Progenitor cell of endocrine pancreas (in vitro differentiated cells): ENCODE measurements around the gene C1orf167. TPM values are rescaled to one million over a fixed set of nuclear protein-coding genes. Genes with fewer than 3 reads are reported as not detected.

Experiments used
- DNase-seq: peaks from one replicate; pipeline ENCODE4 v3.0.0; 2021; ENCODE audit warnings: low spot score; ENCODE audit not compliant: unreplicated experiment
- H3K27ac Mint-ChIP-seq: 2 replicates; pipeline ENCODE4 v1.8.0; 2021; ENCODE audit warnings: mild to moderate bottlenecking, moderate library complexity, mixed read lengths
- H3K27me3 Mint-ChIP-seq: 2 replicates; pipeline ENCODE4 v1.8.0; 2021; ENCODE audit warnings: mixed read lengths
- H3K36me3 Mint-ChIP-seq: 2 replicates; pipeline ENCODE4 v1.8.0; 2022; ENCODE audit warnings: mixed read lengths; ENCODE audit not compliant: insufficient read depth
- H3K4me1 Mint-ChIP-seq: 2 replicates; pipeline ENCODE4 v1.8.0; 2021; ENCODE audit warnings: low read depth, mixed read lengths
- H3K4me3 Mint-ChIP-seq: 2 replicates; pipeline ENCODE4 v1.8.0; 2021; ENCODE audit warnings: low read depth, mild to moderate bottlenecking, moderate library complexity, mixed read lengths
- H3K9me3 Mint-ChIP-seq: 2 replicates; pipeline ENCODE4 v1.8.0; 2021; ENCODE audit warnings: low read depth, mixed read lengths
- total RNA-seq: library from RNA; stranded (reverse); gene quantifications from 2 replicates; pipeline ENCODE4 v1.2.1, GENCODE V29; 2021
- TF ChIP-seq, protein P1 (sequence below): fragments of 200-600 bp; sonication (generic); IDR thresholded peaks from one replicate; pipeline ENCODE4 v1.5.0; 2021; ENCODE audit warnings: antibody characterized with exemption, mild to moderate bottlenecking; ENCODE audit not compliant: unreplicated experiment

The C1orf167 gene
- total RNA-seq, 1 donor from 2014 or later, result not detected

DNA sequence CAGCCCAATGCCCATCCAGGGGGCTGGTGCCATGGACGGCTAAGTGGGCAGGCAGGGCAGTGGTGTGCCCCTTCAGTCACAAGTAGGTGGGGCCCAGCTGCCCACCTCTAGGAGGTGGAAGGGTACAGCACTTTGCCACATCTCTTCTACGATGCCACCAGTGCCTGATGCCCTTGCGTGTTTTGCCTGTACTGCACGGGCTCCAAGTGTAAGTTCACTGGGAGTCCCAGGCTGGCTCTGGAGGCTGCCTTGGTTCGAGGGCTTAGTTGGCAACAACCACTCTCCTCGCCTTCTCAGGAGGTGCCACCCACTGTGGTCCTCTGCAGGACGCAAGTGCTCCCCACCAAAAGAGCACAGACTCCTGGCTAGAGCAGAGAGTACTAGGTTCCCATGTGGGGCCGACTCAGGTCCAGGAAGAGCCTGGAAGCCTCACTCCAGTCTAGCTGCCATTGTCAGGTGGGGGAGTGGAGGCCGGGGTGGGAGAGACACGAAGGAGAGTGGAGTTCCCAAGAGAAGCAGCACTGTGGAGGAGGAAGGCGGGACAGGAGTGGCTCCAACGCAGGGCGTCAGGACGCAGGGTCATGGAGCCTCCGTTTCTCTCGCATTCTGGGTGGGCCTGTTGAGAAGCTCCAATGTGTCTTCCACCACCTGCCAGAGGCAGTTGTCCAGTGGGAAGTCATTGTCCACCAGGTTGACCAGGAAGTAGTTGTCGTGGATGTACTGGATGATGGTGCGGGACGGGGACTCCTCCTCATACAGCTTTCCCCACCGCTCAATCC, 28.3 kb downstream of the C1orf167 start:
- H3K4me3 Mint-ChIP-seq, result no peak overlapping the region
- no peak overlapping the region for H3K27ac Mint-ChIP-seq
- TF ChIP-seq, protein P1, sequence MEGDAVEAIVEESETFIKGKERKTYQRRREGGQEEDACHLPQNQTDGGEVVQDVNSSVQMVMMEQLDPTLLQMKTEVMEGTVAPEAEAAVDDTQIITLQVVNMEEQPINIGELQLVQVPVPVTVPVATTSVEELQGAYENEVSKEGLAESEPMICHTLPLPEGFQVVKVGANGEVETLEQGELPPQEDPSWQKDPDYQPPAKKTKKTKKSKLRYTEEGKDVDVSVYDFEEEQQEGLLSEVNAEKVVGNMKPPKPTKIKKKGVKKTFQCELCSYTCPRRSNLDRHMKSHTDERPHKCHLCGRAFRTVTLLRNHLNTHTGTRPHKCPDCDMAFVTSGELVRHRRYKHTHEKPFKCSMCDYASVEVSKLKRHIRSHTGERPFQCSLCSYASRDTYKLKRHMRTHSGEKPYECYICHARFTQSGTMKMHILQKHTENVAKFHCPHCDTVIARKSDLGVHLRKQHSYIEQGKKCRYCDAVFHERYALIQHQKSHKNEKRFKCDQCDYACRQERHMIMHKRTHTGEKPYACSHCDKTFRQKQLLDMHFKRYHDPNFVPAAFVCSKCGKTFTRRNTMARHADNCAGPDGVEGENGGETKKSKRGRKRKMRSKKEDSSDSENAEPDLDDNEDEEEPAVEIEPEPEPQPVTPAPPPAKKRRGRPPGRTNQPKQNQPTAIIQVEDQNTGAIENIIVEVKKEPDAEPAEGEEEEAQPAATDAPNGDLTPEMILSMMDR, result no peak
- no peak for DNase-seq
- peaks cover 13% of the 10 kb centered on the region for H3K36me3 Mint-ChIP-seq
- peaks cover 2% of the 10 kb centered on the region for H3K27me3 Mint-ChIP-seq
- H3K9me3 Mint-ChIP-seq, result no peaks in the 10 kb centered on the region
- peaks cover 12% of the 10 kb centered on the region for H3K4me1 Mint-ChIP-seq

DNA sequence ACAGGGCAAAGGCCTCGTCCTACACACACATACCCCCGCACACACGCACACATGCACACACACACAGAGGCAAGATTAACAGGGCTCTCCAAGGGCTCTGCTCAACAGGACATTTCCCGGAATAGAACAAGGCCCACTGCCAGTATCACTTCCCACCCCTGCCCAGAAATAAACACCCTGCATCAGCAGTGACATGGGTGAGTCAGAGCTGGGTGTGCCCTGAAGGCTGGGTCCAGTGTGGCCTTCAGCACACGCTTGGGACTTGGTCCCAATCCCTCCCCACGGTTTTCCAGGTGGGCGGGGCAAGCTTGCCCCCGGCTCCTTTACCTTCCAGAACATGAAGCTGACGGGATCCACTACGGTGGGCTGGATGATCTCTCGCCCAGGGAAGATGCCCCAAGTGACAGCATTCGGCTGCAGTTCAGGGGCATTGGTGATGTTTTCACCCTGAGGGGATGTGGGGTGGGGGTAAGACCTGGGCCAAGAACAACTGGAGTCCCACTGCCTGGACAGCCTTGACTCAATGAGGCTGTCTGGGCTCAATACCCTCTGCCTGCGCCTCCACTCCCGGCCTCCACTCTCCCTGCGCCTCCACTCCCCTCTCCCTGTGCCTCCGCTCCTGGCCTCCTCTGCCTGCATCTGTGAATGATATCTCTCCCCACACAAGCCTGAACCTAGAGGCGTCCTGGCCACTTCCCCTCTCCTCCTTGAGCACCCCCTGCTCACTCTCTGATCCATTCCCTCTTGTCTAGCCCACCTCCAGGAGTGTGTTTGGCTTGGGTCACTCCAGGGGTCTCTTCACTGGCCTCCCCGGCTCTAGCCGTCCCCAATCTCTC, 29.1 kb downstream of the C1orf167 start:
- Mint-ChIP-seq H3K4me3 (no peak overlapping the region), H3K27me3 (no peaks in the 10 kb centered on the region), H3K4me1 (peaks cover 10% of the 10 kb centered on the region), H3K36me3 (peaks cover 15% of the 10 kb centered on the region), H3K27ac (no peak overlapping the region), H3K9me3 (no peaks in the 10 kb centered on the region)
- no peak for DNase-seq
- TF ChIP-seq, protein P1, result no peak

DNA sequence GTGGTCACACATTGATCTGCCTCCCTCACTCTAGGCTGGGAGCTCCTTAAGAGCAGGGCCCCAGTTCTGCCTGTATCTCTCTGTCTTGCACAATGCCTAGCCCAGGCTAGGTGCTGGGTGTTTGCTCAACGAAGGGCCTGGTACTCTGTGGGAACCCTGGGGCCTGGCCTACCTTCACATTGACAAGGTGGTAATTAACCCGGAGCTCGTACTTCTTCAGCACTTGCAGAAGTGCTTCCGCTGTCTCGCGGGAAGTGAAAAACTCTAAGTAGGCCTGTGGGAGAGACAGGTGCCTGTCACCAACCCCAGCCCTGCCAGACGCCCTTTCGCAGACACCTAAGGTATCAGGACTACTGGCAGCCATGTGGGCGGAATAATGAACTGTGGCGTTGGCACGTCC, 30.1 kb downstream of the C1orf167 start:
- Mint-ChIP-seq H3K9me3 (no peaks in the 10 kb centered on the region), H3K27ac (no peak overlapping the region), H3K4me3 (no peak overlapping the region), H3K4me1 (peaks cover 5% of the 10 kb centered on the region), H3K36me3 (peaks cover 15% of the 10 kb centered on the region), H3K27me3 (no peaks in the 10 kb centered on the region)
- DNase-seq, result no peak
- TF ChIP-seq, protein P1, result no peak

DNA sequence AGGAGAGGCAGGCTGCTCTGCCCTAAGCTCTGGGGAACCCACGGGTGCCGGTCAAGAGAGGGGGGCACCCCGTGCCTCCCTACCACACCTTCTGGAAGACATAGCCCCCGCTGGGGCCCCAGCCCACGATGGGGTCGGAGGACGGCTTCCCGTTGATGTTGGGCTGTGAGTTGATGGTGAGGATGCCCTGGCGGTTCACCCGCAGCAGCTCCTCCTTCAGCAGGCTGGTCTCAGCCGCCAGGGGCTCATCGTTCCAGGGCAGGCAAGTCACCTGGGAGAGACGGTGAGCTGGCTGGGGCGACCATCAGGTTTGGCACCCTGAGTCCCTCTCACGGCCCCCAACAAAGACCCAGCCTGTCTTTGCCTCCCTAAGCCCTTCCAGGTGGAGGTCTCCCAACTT, 31.8 kb downstream of the C1orf167 start:
- DNase-seq, result no peak
- TF ChIP-seq, protein P1, result no peak
- peaks cover 15% of the 10 kb centered on the region for H3K36me3 Mint-ChIP-seq
- no peaks in the 10 kb centered on the region for H3K4me1 Mint-ChIP-seq
- H3K27me3 Mint-ChIP-seq, result no peaks in the 10 kb centered on the region
- H3K4me3 Mint-ChIP-seq, result no peak overlapping the region
- H3K27ac Mint-ChIP-seq, result no peak overlapping the region
- H3K9me3 Mint-ChIP-seq, result no peaks in the 10 kb centered on the region

DNA sequence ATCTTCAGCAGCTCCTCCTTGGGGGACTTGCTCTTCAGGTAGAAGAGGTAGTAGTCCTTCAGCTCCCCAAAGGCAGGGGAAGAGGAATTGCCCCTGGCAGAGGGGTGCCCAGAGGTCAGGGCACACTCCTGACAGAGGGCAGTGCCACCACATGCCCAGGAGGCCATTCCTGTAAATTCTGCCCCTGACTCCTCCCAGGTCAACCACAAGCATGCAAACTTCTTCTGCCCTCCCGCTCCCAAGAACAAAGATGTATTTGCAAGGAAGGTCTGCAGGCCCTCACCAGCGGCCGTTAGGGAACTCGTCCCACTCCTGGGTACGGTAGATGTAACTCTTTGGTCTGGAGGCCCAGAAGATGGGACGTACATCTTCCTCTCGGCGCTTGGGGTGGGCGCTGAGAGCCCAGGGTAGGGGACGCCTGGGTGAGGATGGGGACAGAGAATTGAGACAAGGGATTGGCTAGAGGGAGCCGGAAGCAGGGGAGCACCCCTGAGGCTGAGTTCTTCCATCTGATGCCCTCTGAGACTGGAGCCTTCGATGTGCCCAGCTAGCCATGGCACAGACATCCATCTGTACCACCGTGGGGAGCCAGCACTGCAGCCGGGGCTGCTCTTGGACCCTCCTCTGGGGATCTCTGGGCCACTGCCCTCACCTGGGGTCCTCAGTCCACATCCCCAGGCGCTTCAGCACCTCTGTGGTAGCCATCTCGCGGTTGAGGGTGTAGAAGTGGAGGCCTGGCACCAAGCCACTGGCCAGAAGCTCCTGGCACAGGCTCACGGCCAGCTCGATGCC, 32.6 kb downstream of the C1orf167 start:
- H3K27me3 Mint-ChIP-seq, result no peaks in the 10 kb centered on the region
- no peak overlapping the region for H3K27ac Mint-ChIP-seq
- DNase-seq, result no peak
- no peaks in the 10 kb centered on the region for H3K9me3 Mint-ChIP-seq
- no peaks in the 10 kb centered on the region for H3K4me1 Mint-ChIP-seq
- peaks cover 15% of the 10 kb centered on the region for H3K36me3 Mint-ChIP-seq
- H3K4me3 Mint-ChIP-seq, result no peak overlapping the region
- TF ChIP-seq, protein P1, result no peak
